Measurements from ENCODE around the gene PLBD2.

DNA sequence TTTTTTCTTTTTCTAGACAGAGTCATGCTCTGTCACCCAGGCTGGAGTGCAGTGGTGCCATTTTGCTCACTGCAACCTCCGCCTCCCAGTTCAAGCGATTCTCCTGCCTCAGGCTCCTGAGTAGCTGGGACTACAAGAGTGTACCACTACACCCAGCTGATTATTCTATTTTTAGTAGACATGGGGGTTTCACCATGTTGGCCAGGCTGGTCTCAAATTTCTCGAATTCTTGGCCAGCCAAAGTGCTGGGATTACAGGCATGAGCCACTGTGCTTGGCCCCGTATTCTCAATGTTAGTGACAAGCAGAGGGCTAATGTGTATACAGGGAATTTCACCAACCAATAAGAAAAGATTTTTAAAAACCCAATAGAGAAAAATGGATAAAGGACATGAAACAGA lies 8.4 kb downstream of the PLBD2 start:
- TF ChIP-seq CTCF (conservative IDR thresholded peaks at IDR 0.05; ENCODE audit: low read length) (no peak), EZH2phosphoT487 (IDR thresholded peaks at IDR 0.05; ENCODE audit: borderline replicate concordance, low read depth, low read length) (no peak)

All from OCI-LY7 (cell line).